Stimulated activated naive CD8-positive, alpha-beta T cell treated with anti-CD3 and anti-CD28 coated beads, Interleukin-15, amount 100 ng/mL, for 72 hours (primary cell): ENCODE results near the gene SERPINE2.

ENCODE experiments used
- ATAC-seq: fragments of 150-1000 bp; cut with Tn5 transposase; 2 replicates; pipeline ENCODE4 v1.10.0; 2021; ENCODE audit warnings: mild to moderate bottlenecking, moderate library complexity
- DNase-seq, 2 donors: peaks; one replicate each; pipeline ENCODE4 v3.0.0; 2021 to 2022
- H3K27ac Mint-ChIP-seq, 2 donors: one replicate each; pipeline ENCODE4 v1.8.0; 2022; ENCODE audit warnings: mild to moderate bottlenecking in 2 of 2, mixed read lengths in 2 of 2, moderate library complexity in 2 of 2
- H3K27me3 Mint-ChIP-seq: one replicate; pipeline ENCODE4 v1.8.0; 2022; ENCODE audit warnings: mixed read lengths
- H3K4me1 Mint-ChIP-seq: one replicate; pipeline ENCODE4 v1.8.0; 2022; ENCODE audit warnings: mild to moderate bottlenecking, mixed read lengths
- H3K4me3 Mint-ChIP-seq, 2 donors: one replicate each; pipeline ENCODE4 v1.8.0; 2022; ENCODE audit warnings: mild to moderate bottlenecking in 2 of 2, mixed read lengths in 2 of 2, moderate library complexity in 1 of 2
- H3K9me3 Mint-ChIP-seq, 2 donors: one replicate each; pipeline ENCODE4 v1.8.0; 2022; ENCODE audit warnings: mixed read lengths in 2 of 2

Gene SERPINE2

DNA sequence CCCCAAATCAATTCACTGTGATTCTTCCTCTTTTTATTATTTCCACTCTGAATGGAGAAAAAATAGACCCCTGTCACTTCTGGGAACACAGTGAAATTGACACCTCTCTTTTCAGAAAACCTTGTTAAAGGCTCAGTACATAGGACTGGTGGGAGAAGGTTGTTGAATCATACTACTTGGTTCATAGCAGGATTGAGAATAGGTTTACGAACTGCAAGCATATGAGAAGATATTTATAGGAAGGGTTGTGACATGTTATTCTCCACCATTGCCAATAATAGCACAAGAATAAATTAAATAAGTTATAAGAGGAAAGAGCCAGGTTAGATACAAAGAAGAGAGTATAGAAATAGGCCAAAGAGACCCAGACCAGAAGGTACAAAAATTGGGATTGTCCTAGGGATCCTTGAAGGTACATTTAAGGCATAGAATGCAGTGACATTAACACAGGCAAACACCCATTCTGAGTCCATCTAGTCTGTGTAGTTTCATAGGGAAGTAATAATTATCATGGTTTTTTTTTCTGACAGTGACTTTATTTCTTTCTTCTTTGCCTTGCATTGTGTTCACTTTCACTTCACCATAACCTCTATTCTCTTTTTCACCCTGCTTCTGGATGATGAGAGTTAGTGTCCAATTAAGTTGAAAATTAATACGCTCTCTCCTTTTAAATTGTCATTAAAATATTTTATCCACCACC, 21.8 kb upstream of the SERPINE2 start:
- Mint-ChIP-seq H3K4me1 (no peaks in the 10 kb centered on the region), H3K27me3 (no peaks in the 10 kb centered on the region), H3K4me3 (no peak overlapping the region), H3K27ac (peak overlapping the region in 1 of 2 donors; percentile 72), H3K9me3 (peaks cover 0 to 8% of the 10 kb centered on the region in 2 donors)
- DNase-seq (no peak), ATAC-seq (no peak)

DNA sequence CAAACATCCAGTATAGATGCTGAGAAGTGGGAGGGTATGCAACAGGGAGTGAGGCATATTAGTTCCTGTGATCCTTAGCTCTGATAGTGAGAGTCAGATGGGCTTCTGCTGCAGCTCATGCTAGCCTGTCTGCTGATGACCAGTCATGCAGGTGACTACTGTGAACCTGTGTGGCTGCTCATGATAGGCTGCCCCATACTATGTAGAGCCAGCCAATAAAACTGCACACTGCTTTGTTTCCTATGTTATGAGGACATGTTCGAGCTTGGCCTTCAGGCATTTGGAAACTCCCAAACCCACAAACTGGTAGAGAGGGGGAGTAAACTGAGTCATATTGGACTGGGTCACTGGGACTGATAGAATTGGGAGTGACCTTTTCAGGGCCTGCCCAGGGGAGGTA, 20.1 kb upstream of the SERPINE2 start:
- Mint-ChIP-seq H3K4me1 (no peaks in the 10 kb centered on the region), H3K27ac (peak overlapping the region in 1 of 2 donors; percentile 69), H3K9me3 (peaks cover 8 to 15% of the 10 kb centered on the region in 2 donors), H3K27me3 (no peaks in the 10 kb centered on the region), H3K4me3 (no peak overlapping the region)
- DNase-seq (no peak), ATAC-seq (no peak)

DNA sequence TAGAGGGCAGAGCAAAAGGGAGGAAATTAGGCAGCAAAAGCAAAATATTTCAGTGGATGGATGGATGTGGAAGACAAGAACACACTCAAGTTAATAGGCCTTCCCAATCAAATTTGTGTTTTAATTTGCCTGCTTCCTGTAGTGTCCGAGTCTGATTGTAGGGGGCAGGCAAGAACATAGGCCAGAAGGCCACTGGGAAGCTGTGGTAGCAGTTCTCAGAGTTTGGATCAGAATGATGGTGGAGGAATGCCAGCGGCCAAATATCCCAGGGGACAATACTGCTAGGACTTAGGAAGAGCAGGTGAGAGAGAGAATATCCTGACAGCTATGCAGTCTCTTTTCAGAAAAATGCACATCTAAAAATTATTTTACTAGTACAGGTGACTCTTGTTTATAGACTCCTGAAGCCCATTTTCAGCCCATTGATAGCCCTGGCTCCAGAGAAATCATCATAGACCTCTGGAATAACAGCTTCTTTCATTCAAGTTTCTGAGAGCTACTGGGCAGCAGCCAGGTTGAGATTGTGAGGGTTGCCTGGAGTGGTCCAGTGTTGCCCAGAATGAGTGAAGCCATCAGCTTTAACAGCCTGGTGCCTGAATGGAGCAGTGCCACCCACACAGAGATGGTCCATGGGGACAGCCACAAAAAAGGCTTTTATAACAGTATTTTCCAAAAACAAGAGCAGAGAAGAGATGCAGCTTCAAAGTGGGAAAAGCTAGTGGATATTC, 19.1 kb upstream of the SERPINE2 start:
- no peak for DNase-seq
- Mint-ChIP-seq H3K27ac (no peak overlapping the region), H3K4me1 (no peaks in the 10 kb centered on the region), H3K9me3 (peaks cover 8 to 15% of the 10 kb centered on the region in 2 donors), H3K4me3 (no peak overlapping the region), H3K27me3 (no peaks in the 10 kb centered on the region)
- ATAC-seq: no peak

DNA sequence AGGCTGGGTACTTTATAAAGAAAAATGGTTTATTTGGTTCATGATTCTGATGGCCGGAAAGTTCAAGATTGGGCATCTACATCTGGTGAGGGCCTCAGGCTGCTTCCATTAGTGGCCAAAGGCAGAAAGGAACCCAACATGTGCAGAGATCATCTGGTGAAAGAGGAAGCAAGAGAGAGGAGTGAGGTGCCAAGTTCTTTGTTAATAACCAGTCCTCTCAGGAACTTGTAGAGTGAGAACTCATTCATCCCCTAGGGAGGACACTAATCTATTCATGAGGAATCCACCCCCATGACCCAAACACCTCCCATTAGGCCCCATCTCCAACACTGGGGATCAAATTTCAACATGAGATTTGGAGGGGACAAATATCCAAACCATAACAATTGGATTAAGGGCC, 17.8 kb upstream of the SERPINE2 start:
- ATAC-seq (no peak), DNase-seq (no peak)
- H3K4me1 Mint-ChIP-seq: no peaks in the 10 kb centered on the region
- peaks cover 8 to 15% of the 10 kb centered on the region in 2 donors for H3K9me3 Mint-ChIP-seq
- no peak overlapping the region for H3K4me3 Mint-ChIP-seq
- H3K27me3 Mint-ChIP-seq: no peaks in the 10 kb centered on the region
- H3K27ac Mint-ChIP-seq: no peak overlapping the region

DNA sequence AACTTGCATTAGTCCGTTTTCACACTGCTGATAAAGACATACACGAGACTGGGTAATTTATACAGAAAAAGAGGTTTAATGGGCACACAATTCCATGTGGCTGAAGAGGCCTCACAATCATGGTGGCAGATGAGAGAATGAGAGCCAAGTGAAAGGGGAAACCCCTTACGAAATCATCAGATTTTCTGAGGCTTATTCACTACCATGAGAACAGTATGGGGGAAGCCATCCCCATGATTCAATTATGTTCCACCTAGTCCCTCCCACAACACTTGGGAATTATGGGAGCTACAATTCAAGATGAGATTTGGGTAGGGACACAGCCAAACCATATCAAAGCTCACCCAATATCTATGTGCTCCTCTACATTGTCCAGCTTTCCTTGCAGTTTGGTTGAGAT, 16.0 kb upstream of the SERPINE2 start:
- no peak overlapping the region for H3K27ac Mint-ChIP-seq
- no peak for DNase-seq
- H3K4me1 Mint-ChIP-seq: no peaks in the 10 kb centered on the region
- H3K9me3 Mint-ChIP-seq: peaks cover 8 to 15% of the 10 kb centered on the region in 2 donors
- no peak for ATAC-seq
- H3K27me3 Mint-ChIP-seq: peaks cover 16% of the 10 kb centered on the region
- no peak overlapping the region for H3K4me3 Mint-ChIP-seq

DNA sequence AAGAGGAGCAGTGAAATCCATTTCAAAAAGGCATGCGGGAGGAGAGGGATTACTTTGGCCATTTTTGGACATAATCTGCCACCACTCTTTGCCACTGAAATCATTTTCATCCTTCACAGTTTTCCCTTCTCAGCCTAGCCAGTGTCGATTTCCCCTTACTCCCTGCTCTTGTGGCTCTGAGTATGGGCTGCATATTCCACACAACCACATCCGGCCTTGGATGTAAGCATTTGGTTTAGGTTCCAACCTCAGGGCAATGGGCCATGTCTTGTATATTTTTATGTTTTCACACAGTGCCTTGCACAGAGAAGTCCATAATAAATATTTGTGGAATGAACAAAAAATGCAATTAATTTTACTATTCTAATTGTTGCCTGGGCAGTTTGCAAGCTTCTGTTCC, 7.7 kb upstream of the SERPINE2 start:
- H3K4me3 Mint-ChIP-seq: no peak overlapping the region
- H3K4me1 Mint-ChIP-seq: no peaks in the 10 kb centered on the region
- no peak overlapping the region for H3K27ac Mint-ChIP-seq
- peaks cover 57% of the 10 kb centered on the region for H3K27me3 Mint-ChIP-seq
- ATAC-seq (no peak), DNase-seq (no peak)
- H3K9me3 Mint-ChIP-seq: no peaks in the 10 kb centered on the region

DNA sequence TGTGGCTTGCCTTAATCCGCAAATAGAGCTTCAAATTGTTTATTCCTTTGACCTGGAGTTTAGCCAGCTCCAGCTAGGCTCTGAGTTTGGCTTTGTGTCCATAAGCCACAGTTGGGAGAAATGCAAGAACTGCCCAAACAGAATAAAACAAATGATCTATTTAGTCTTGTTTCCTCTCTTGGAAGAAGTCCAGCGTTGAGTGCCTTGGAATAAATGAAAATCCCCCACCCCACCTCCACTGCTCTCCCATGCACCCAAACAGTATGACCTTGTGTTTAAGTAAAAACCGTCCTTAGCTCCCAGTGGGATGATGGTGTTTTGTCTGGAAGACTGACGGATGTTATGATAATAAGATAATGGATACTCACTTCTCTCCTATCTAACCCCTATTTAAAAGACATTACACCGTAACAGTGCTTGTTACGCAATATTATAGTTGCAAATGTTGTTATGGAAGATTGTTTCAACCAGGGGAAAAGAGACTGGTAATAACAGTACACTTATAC, 3.2 kb upstream of the SERPINE2 start:
- peaks cover 10% of the 10 kb centered on the region for H3K4me1 Mint-ChIP-seq
- H3K9me3 Mint-ChIP-seq: no peaks in the 10 kb centered on the region
- H3K4me3 Mint-ChIP-seq: no peak overlapping the region
- DNase-seq (no peak), ATAC-seq (no peak)
- H3K27ac Mint-ChIP-seq: no peak overlapping the region
- H3K27me3 Mint-ChIP-seq: peaks cover 48% of the 10 kb centered on the region

DNA sequence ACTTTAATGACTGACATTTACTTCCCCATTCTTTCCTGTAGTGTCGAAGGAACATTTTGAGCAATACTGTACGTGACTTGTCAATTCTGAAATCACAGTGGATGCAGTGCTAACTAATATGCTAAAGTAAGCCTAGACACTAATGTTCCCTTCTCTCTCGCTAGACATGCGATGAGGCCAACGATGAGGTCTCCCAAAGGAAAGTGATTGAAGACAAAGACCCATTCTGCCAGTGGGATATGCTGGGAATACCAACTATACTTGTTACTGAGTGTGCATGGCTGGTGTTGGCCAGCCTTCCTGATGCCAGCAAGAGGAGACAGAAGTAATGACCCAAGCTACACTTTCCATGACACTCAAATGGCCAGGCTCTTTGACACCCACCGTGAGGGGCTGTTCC, 2.5 kb upstream of the SERPINE2 start:
- Mint-ChIP-seq H3K4me1 (peaks cover 17% of the 10 kb centered on the region), H3K27me3 (peaks cover 53% of the 10 kb centered on the region), H3K27ac (no peak overlapping the region), H3K4me3 (no peak overlapping the region), H3K9me3 (no peaks in the 10 kb centered on the region)
- no peak for ATAC-seq
- DNase-seq: no peak

DNA sequence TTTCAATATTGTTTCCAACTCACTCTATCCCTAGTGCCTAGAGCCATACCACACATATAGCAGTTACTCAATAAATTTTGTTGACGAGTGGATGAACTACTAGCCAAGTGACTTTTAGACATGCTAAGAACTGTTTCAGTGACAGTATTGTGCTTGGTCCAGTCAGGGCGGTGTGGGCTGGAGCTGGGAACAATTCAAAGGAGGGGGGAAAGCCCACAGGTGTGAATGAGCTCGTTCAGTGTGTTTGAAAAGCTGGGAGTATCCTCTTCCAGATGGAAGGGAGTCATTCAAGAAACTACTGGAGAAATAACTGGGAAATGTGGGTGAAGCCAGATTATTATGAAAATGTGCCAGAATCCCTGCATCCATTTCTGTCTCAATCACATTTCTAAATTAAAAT, 1.7 kb upstream of the SERPINE2 start:
- H3K4me3 Mint-ChIP-seq: no peak overlapping the region
- ATAC-seq: no peak
- no peak overlapping the region for H3K27ac Mint-ChIP-seq
- H3K27me3 Mint-ChIP-seq: peaks cover 53% of the 10 kb centered on the region
- DNase-seq: no peak
- H3K9me3 Mint-ChIP-seq: no peaks in the 10 kb centered on the region
- peaks cover 25% of the 10 kb centered on the region for H3K4me1 Mint-ChIP-seq

DNA sequence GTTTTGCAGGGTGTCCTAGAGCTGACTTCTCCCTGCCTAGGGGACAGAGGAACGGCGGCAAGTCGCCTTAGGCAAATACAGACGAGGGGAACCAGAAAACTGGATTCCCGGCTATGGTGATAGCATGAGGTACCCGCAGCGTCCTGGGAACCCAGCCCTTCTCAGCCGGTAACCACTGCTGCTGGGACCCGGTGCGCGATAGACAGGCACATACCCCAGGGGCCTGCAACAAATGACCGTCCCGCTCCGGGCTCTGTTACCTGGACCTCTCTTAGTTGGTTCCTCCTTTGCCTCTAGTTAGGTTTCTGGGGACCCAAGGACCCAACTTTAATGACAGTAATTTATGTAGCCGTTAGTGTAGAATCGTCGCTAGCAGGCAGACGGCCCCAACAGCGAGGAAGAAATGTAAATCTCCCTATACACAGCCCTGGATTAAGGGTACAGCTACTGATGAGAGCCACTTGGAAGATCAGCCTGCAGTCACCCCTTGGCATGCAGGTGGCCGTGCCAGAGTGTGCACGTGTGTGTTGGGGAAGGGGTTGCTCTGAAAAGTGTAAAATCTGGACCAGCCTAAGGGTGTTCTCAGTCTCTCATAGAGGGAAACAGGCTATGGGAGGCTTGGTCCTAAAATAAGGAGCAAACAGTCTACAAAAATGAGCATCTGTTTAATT, 819 bp upstream of the SERPINE2 start:
- H3K27me3 Mint-ChIP-seq: peaks cover 52% of the 10 kb centered on the region
- H3K4me3 Mint-ChIP-seq: peak overlapping the region; percentile 79 to 83

DNA sequence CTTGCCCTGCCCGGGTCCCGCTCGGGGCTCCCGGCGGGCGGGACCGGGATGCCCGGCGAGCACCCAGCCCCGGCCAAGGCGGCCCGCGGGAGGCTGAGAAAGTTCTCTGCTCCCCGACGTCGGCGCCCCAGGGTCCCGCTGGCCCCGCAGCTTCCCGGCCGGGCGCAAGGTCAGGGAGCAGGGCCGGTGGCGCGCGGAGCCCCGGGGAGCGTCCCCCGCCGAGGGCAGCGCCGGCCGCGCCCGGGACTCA, 331 bp downstream of the SERPINE2 start:
- ATAC-seq (peak; percentile 38), DNase-seq (no peak)
- Mint-ChIP-seq H3K27me3 (peaks cover 41% of the 10 kb centered on the region), H3K27ac (no peak overlapping the region), H3K4me1 (peaks cover 38% of the 10 kb centered on the region), H3K9me3 (no peaks in the 10 kb centered on the region), H3K4me3 (no peak overlapping the region)

More for the DNA sequence above, 819 bp upstream of the SERPINE2 start:
- H3K4me1 Mint-ChIP-seq: peaks cover 27% of the 10 kb centered on the region
- ATAC-seq: peak; percentile 40
- H3K27ac Mint-ChIP-seq: no peak overlapping the region
- DNase-seq: no peak
- no peaks in the 10 kb centered on the region for H3K9me3 Mint-ChIP-seq

DNA sequence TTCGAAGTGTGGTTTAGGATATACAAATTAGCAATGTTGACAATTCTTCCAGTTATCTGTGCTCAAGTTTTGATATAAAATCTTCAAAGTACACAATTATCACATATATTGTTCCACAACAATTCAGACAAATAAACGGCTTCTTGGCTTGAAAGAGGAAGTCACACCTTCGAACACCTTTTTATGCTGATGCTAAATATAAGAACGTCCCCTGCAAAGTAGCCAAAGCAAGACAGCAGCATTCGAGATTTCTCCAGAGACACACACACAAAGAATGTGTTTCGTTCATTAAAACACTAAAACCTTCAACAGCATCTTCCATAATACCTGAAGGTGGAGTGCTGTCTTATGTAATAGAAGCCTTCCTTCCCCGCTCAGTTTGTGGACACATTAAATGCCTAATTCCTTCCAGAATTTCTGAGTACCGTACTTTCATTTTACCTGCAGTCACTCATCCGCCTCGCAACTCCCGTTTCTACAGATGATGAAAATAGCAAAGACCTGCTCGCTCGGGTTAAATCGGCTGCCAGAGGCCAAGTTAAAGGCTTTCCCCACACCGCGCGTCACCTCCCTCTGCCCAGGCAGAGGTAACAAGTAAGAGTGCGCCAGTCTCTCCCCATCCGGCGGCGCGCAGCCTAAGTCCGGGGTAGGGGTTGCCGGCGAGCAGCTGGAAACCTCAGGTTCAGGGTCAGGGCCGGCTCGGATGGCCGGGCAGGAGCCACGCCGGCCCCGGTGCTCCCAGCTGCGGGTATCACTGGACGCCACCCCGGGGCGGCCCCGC, 847 bp downstream of the SERPINE2 start:
- H3K9me3 Mint-ChIP-seq: no peaks in the 10 kb centered on the region
- DNase-seq (peak; percentile 60 to 70), ATAC-seq (peak; percentile 74)
- peaks cover 44% of the 10 kb centered on the region for H3K4me1 Mint-ChIP-seq
- H3K27me3 Mint-ChIP-seq: peaks cover 35% of the 10 kb centered on the region
- peak overlapping the region; percentile 65 to 83 for H3K27ac Mint-ChIP-seq
- peak overlapping the region; percentile 89 to 97 for H3K4me3 Mint-ChIP-seq

DNA sequence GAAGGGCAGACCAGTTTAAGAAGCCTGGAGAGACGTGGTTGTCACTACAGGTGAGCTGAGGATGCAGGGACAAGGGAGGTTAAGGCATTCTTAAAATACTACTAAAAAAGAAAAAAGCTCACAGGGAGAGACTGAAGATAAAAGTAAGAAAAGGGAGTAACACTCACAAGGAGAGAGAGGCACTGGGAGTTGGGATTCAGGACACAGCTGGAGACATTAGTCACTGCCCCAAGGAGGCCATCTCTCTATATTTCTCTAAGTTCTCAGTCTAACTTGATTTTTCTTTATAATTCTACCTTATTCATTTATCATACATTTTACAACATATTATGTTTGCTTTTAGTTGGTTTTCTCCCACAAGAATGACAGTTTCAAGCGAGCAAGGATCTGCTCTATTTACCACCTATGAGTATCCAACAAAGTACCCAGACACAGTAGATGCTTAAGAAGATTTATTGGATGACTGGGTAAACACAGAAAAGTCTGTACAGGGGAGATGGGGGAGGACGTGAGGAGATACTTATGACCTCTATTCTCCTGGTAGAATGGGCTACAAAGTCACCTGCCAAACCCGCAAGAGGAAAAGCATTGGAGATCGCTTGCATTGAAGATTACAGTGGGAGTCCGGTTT, 2.2 kb downstream of the SERPINE2 start:
- peaks cover 22% of the 10 kb centered on the region for H3K27me3 Mint-ChIP-seq
- no peaks in the 10 kb centered on the region for H3K9me3 Mint-ChIP-seq
- ATAC-seq: no peak

DNA sequence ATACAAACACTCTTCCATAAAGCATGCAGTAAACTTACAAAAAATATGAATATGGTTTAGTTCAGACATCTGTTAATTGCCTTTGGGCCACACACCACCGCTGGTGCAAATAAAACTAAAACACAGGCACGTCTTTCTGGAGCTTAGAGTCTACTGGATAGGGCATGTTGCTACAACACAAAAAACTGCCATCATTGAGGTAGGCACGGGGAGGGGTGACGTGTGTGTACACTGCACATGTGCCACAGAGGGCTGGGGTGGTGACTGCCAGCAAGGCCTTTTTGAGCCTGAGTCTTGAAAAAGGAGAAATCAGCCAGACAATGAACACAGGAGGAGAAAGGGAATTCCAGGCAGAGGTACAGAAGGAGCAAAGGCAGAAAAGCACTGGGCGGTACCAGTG, 5.1 kb downstream of the SERPINE2 start:
- Mint-ChIP-seq H3K9me3 (no peaks in the 10 kb centered on the region), H3K4me3 (no peak overlapping the region), H3K4me1 (peaks cover 79% of the 10 kb centered on the region), H3K27me3 (peaks cover 7% of the 10 kb centered on the region), H3K27ac (peak overlapping the region in 1 of 2 donors; percentile 34)
- no peak for DNase-seq
- ATAC-seq: no peak

More for the DNA sequence above, 2.2 kb downstream of the SERPINE2 start:
- Mint-ChIP-seq H3K4me1 (peaks cover 57% of the 10 kb centered on the region), H3K4me3 (peak overlapping the region; percentile 71 to 97), H3K27ac (peak overlapping the region in 1 of 2 donors; percentile 66)
- DNase-seq: no peak

DNA sequence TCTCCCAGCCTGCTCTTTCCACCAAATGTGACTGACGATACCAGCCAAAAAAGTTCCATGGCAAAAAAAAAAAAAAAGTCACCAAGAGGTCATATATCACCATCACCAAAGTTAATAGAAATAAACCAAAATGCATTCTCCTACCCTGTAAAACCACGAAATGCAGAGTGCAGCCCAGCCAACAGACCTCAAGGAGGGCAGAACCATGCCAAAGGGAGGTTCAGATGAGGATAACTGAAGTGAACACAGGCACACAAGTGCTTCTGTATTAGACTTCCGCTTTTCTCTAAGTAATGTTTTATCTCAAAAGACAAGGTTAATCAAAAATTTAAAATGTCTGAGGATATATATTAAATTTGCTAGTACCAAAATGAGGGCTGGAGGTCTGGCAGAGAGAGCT, 5.5 kb downstream of the SERPINE2 start:
- Mint-ChIP-seq H3K27me3 (peaks cover 7% of the 10 kb centered on the region), H3K4me3 (no peak overlapping the region), H3K27ac (no peak overlapping the region), H3K4me1 (peaks cover 83% of the 10 kb centered on the region), H3K9me3 (no peaks in the 10 kb centered on the region)
- no peak for DNase-seq
- ATAC-seq: no peak
